Measurements from ENCODE around the gene HSPE1.
"Not testable (repeated sequence)": the region's sequence is repeated elsewhere in the genome, so short reads cannot be mapped to it uniquely, and the experiment has no call there.

HSPE1 gene

GRCh38 chr2:197498235-197498936, 1.8 kb upstream of the HSPE1 start:
- no peak for DNase-seq (ENCODE audit: low spot score)

DNA sequence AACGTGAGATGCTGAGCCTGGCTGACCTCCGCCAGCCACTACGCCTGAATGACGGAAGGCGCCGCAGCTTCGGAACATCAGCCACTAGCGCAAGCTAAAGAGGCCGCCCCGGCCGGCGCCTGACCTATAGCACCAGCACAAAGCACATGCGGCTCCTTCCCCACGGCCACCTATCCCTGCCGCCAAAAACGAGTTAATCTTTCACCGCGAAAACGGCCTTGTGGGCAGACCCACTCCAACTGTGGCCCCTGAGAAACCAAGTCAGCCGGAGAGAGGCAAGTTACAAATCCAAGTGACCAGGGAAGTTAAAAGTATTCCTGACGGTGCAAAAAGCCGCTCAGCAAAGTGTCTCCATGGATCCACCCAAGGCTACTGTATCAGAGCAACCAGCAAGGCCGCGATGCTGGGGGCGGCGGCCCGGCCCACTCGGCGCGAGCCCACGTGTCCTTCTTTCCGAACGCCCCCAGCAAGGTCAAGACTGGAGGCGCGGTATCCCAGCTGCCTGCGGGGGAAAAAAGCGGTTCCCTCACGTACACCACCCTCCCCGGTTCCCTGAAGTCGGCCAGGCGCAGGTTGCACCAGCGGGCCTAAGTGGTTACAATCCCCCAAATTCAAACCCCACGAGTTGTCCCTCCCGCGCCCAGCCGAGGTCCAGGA, 1.1 kb upstream of the HSPE1 start:
- DNase-seq (ENCODE audit: low spot score): peak; percentile 57

- no peak for DNase-seq (ENCODE audit: low spot score)
These were observed 438 bp downstream of the HSPE1 start for GRCh38 chr2:197500503-197501131.

DNA sequence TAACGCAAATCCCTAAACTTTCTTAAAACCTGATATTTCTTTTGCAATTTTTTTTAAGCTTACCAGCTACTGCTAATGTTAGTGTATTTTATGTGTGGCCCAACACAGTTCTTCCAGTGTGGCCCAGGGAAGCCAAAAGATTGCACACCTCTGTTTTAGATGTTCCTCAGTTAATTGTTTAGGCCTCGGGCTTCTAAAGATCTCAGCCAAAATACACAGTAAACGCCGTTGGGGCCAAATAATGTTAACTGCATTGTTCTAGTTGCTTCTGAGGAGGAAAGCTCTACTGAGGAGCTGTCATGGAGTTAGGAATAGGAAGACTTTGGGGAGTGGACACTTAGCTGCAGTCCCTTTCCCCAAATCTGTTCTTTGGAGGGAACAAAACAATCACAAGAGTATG, 2.0 kb downstream of the HSPE1 start:
- no peak for DNase-seq (ENCODE audit: low spot score)

DNA sequence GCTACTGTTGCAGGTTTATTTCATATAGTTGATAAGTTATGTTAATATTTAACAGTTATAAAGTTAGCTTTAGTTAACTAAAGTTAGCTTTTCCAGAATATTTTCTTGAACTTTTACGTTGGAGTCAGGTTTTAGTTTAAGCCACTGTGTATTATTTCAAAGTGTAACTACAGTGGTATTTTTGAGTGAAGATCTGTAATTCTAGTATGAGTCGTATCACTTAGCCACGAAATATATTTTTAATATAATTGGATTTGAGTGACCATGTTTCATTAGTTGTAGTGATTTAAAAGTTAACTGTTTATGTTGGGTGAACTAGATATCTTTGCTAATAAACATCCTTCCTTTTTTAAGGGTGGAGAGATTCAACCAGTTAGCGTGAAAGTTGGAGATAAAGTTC, 2.5 kb downstream of the HSPE1 start:
- DNase-seq (ENCODE audit: low spot score): no peak

DNA sequence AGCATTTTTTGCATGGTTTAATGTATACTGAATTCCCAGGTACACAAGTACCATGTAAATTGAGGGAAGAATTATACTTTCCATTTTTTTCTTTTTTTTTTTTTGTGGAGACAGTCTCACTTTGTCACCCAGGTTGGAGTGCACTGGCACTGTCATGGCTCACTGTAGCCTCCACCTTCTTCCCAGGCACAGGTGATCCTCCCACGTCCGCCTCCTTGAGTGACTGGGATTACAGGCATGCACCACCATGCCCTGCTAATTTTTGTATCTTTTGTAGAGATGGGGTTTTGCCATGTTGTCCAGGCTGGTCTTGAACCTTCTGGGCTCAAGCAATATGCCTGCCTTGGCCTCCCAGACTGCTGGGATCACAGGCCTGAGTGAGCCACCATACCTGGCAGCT, 3.8 kb downstream of the HSPE1 start:
- no peak for DNase-seq (ENCODE audit: low spot score)

GRCh38 chr2:197504512-197504911, 4.3 kb downstream of the HSPE1 start:
- no peak for DNase-seq (ENCODE audit: low spot score)

DNA sequence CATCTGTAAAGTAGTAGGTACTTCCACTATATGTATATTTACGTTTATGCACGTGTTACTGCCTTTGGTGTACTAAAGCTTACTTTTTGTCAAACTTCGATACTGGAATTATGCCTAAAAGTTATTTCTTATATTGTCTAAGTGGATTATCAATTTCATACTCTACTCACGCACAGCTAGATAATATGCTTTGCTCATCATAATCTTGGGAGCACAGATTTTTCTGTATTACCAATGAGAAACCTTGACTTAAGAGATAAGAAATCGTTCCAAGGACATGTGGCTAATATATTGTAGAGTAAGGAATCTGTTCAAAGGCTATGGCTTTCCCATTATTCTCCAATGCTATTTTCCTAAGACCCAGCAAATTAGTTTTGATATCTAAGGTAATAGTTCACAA, 6.5 kb downstream of the HSPE1 start:
- DNase-seq (ENCODE audit: low spot score): no peak

DNA sequence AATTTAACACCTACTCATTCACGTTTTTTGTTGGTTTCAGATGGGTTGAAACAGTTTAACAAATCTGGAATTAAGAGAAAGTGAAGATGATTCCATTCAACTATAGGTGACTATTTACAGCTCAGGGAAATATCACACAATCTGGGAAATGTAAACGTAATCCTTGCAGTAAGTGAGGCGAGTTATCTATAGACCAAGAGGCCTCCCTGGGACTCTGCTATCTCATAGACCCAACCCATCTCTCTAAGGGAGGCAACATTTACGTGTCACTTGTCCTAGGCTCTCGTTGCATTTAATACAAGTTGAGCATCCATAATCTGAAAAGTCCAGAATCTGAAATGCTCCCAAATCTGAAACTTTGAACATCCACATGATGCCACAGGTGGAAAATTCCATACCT, 13.7 kb downstream of the HSPE1 start:
- DNase-seq (ENCODE audit: low spot score): no peak

- no peak for DNase-seq (ENCODE audit: low spot score)
These were observed 14.6 kb downstream of the HSPE1 start for GRCh38 chr2:197514754-197515153.

DNA sequence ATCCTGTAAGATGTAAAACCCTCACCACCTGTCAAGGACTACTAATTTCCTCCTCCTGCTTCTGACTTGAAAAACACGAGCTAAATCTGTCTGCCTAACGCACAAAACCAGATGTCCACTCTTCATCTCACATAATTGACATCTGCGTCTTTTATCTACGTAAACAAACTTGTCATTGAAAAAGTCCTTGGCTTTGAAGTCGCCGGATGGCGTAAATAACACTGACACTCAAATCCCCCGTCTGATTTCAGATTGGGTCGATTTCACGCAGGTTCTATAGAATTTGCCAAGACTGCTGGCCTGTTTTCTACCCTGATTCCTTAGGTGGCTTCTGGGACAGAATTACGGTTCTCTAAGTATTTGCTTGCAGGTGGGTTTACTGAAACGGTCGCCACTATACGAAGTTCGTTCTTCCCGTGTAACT, 15.1 kb downstream of the HSPE1 start:
- no peak for DNase-seq (ENCODE audit: low spot score)

DNA sequence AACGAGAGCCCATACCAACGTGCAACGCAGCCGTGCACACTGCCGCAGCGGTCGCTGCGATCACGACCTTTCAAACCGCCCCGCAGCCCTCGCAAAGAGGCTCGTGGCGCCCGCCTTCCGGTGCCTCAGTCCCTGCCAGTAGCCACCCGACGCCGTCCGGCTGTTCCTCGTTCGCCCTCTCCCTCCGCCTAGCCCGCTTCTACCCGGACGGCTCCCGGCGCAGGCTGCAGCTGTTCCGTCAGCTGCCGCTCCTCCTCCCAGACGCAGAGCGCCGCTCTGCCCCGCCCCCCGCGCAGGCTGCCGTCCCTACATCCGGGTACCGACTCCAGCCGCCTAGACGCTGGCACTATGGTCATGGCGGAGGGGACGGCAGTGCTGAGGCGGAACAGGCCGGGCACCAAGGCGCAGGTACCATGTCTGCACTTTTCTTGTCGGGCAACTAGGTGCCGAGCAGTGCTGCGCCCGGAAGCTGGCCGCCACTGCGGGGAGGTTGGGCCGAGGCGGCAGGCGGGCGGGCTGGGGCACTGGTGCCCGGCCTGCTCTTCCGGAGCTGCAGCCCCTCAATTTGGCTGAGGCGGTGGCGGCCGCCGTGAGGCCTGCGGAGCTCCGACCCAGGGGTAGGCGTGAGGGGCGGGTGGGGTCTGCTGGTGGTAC, 15.7 kb downstream of the HSPE1 start, which contains the start of gene MOB4:
Gene MOB4, plus strand, starts transcription at position 328 of the 654 bp plus-strand sequence. Its CDS starts 21 bp downstream, at position 349.
- peak; percentile 97 for DNase-seq (ENCODE audit: low spot score)

- DNase-seq (ENCODE audit: low spot score): peak; percentile 49
These were observed 16.2 kb downstream of the HSPE1 start for GRCh38 chr2:197516393-197516761.

GRCh38 chr2:197517150-197517549, 17.0 kb downstream of the HSPE1 start:
- no peak for DNase-seq (ENCODE audit: low spot score)

GRCh38 chr2:197538412-197538811, 38.2 kb downstream of the HSPE1 start:
- DNase-seq (ENCODE audit: low spot score): no peak

DNA sequence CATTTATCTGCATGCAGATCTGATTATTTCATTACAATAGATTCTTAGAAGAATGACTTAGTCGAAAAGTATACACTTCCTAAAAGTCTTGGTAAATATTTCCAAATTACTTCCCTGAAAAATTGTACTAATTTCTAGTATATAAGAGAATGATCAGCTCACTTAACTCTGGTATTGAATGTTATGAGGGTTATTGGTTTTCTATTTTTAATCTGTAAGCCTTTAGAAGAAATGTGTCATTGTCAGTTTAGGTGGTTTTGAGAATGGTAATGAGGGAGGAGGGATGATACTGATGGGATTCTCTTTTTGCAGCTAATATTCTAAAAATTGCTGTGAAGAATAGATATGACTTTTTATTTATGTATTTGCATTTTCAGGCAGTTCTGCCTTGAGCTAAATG, 39.6 kb downstream of the HSPE1 start:
- DNase-seq (ENCODE audit: low spot score): no peak

DNA sequence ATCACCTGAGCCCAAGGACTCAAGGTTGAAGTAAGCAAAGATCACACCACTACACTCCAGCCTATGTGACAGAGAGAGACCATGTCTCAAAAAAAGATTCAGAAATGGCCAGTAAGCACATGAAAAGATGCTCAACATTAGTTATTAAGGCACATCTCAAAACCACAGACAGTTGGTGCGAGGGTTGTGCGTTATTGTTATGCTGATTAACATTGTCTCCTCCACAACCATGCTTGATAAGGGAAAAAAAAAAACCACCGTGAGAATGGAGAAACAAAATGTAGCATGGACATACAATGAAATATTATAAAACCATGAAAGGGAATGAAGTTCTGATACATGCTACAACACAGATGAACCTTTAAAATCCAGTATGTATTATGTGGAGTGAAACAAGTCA, 43.0 kb downstream of the HSPE1 start:
- DNase-seq (ENCODE audit: low spot score): no peak

GRCh38 chr2:197547163-197547900, 47.2 kb downstream of the HSPE1 start:
- DNase-seq (ENCODE audit: low spot score): no peak

GRCh38 chr2:197548582-197548981, 48.4 kb downstream of the HSPE1 start:
- DNase-seq (ENCODE audit: low spot score): no peak

- DNase-seq (ENCODE audit: low spot score): not testable (repeated sequence)
These were observed 51.1 kb downstream of the HSPE1 start for GRCh38 chr2:197551260-197551659.

All from GM03348 (cell line).